ENCODE results near the gene EVPL.

DNA sequence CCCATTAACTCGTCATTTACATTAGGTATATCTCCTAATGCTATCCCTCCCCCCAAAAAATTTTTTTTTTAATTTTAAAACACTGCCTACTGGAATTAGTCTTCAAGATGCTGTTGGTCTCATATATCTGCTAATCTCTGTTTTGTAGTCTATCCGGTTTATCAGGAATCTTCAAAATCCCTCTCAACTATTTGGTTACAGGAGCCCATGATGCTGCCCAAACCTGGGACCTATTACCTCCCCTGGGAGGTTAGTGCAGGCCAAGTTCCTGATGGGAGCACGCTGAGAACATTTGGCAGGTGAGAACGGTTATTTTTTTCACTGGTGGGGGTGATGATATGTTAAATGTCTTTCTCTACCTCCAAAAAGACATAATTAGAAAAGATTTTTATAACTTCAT is 41.1 kb downstream of the EVPL start:
- TF ChIP-seq SIN3A (IDR thresholded peaks at IDR 0.05; ENCODE audit: borderline replicate concordance, insufficient read depth, low read depth, low read length) = no peak
- TF ChIP-seq, protein P1, sequence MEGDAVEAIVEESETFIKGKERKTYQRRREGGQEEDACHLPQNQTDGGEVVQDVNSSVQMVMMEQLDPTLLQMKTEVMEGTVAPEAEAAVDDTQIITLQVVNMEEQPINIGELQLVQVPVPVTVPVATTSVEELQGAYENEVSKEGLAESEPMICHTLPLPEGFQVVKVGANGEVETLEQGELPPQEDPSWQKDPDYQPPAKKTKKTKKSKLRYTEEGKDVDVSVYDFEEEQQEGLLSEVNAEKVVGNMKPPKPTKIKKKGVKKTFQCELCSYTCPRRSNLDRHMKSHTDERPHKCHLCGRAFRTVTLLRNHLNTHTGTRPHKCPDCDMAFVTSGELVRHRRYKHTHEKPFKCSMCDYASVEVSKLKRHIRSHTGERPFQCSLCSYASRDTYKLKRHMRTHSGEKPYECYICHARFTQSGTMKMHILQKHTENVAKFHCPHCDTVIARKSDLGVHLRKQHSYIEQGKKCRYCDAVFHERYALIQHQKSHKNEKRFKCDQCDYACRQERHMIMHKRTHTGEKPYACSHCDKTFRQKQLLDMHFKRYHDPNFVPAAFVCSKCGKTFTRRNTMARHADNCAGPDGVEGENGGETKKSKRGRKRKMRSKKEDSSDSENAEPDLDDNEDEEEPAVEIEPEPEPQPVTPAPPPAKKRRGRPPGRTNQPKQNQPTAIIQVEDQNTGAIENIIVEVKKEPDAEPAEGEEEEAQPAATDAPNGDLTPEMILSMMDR (IDR thresholded peaks at IDR 0.05) = no peak
- TF ChIP-seq POLR2AphosphoS5 (IDR thresholded peaks at IDR 0.05; ENCODE audit: low read depth, low read length) = no peak
